HFFc6 (cell line): Measurements from ENCODE around the gene PSORS1C2. TPM values are rescaled to one million over a fixed set of nuclear protein-coding genes. Genes with fewer than 3 reads are reported as not detected.

Experiments used
- DNase-seq: peaks from one replicate; pipeline ENCODE4 v3.0.0-alpha.2; 2018
- H3K27ac Mint-ChIP-seq: 2 replicates; pipeline ENCODE4 v1.8.0; 2020; ENCODE audit warnings: mild to moderate bottlenecking, mixed read lengths
- H3K27me3 Mint-ChIP-seq: 2 replicates; pipeline ENCODE4 v1.8.0; 2021; ENCODE audit warnings: mild to moderate bottlenecking, moderate library complexity, mixed read lengths; ENCODE audit not compliant: insufficient read depth
- H3K36me3 Mint-ChIP-seq: 2 replicates; pipeline ENCODE4 v1.8.0; 2021; ENCODE audit warnings: low read depth, mixed read lengths
- H3K4me1 Mint-ChIP-seq: 2 replicates; pipeline ENCODE4 v1.8.0; 2020; ENCODE audit warnings: low read depth, mixed read lengths
- H3K4me3 Mint-ChIP-seq: 2 replicates; pipeline ENCODE4 v1.8.0; 2020; ENCODE audit warnings: mild to moderate bottlenecking, moderate library complexity, mixed read lengths
- H3K9me3 Mint-ChIP-seq: 2 replicates; pipeline ENCODE4 v1.8.0; 2020; ENCODE audit warnings: mild to moderate bottlenecking, mixed read lengths
- CTCF ChIP-seq: fragments of 200-600 bp; sonication (generic); IDR thresholded peaks from 2 replicates; pipeline ENCODE4 v1.5.0; 2021; ENCODE audit warnings: antibody characterized with exemption, mild to moderate bottlenecking
- total RNA-seq, 6 experiments: library from RNA; stranded (reverse); fragmentation: NEBNext Ultra II Directional; extraction: Animal tissue kit (Norgen Biotek cat#: 25700); gene quantifications; 2 replicates in 1 of 6; 3 replicates in 5 of 6; pipeline ENCODE4 v1.2.3, GENCODE V29; 2021

Gene PSORS1C2
- total RNA-seq, 6 experiments from 2014 or later, result not detected

- Mint-ChIP-seq H3K4me1 (peaks cover 48% of the 10 kb centered on the region), H3K36me3 (no peaks in the 10 kb centered on the region), H3K27me3 (peaks cover 14% of the 10 kb centered on the region), H3K27ac (no peak within 1 kb of the TSS; the same call in 1 of the 2 replicates), H3K9me3 (no peaks in the 10 kb centered on the region), H3K4me3 (no peak within 1 kb of the TSS)
- no peak for TF ChIP-seq CTCF
- DNase-seq, result no peak
These were observed 26.4 kb downstream of the PSORS1C2 start, which contains the start of gene C6orf15 for GRCh38 chr6:31112478-31112877. TSS of gene C6orf15 (minus strand) at chr6:31112575. CDS start at chr6:31112555, 20 bp downstream.

GRCh38 chr6:31111712-31112111 lies 27.2 kb downstream of the PSORS1C2 start:
- no peak for TF ChIP-seq CTCF
- no peaks in the 10 kb centered on the region for H3K36me3 Mint-ChIP-seq
- no peak overlapping the region for H3K4me3 Mint-ChIP-seq
- H3K4me1 Mint-ChIP-seq, result peaks cover 42% of the 10 kb centered on the region
- no peak overlapping the region for H3K27ac Mint-ChIP-seq
- peaks cover 14% of the 10 kb centered on the region for H3K27me3 Mint-ChIP-seq
- H3K9me3 Mint-ChIP-seq, result no peaks in the 10 kb centered on the region
- DNase-seq, result no peak

- Mint-ChIP-seq H3K27ac (no peak overlapping the region), H3K27me3 (peaks cover 19% of the 10 kb centered on the region), H3K36me3 (no peaks in the 10 kb centered on the region), H3K9me3 (no peaks in the 10 kb centered on the region), H3K4me3 (no peak overlapping the region), H3K4me1 (peaks cover 35% of the 10 kb centered on the region)
- no peak for TF ChIP-seq CTCF
- no peak for DNase-seq
These were observed 27.9 kb downstream of the PSORS1C2 start for GRCh38 chr6:31110825-31111582.

- Mint-ChIP-seq H3K36me3 (no peaks in the 10 kb centered on the region), H3K27me3 (peaks cover 20% of the 10 kb centered on the region), H3K9me3 (no peaks in the 10 kb centered on the region), H3K4me1 (no peaks in the 10 kb centered on the region), H3K4me3 (no peak overlapping the region), H3K27ac (no peak overlapping the region)
- TF ChIP-seq CTCF, result no peak
- no peak for DNase-seq
These were observed 31.8 kb downstream of the PSORS1C2 start for GRCh38 chr6:31107052-31107451.

GRCh38 chr6:31103136-31103535 lies 35.7 kb downstream of the PSORS1C2 start:
- no peak for TF ChIP-seq CTCF
- no peaks in the 10 kb centered on the region for H3K36me3 Mint-ChIP-seq
- peaks cover 10% of the 10 kb centered on the region for H3K27me3 Mint-ChIP-seq

More at GRCh38 chr6:31103136-31103535, 35.7 kb downstream of the PSORS1C2 start:
- no peak overlapping the region for H3K27ac Mint-ChIP-seq
- DNase-seq, result no peak
- H3K9me3 Mint-ChIP-seq, result no peaks in the 10 kb centered on the region
- no peak overlapping the region for H3K4me3 Mint-ChIP-seq
- no peaks in the 10 kb centered on the region for H3K4me1 Mint-ChIP-seq
